ENCODE data around the gene JAK1.

The JAK1 gene

DNA sequence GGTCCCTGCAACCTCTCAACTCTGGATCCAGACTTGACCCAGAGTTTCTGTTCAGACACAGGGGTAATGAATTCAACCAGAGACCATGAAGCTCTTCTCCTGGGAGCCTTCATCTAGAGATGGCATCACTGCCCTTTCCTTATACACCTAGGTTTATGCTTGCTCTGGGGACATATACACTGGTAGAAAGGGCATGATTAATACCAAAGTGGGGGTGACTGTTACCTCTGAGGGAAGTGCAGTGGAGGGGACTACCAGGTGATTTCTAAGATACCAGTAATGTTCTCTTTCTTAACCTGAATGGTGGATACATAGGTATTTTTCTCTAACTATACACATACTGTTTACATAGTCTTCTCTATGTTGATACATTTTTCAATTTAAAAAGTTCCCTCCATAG lies 48.4 kb downstream of the JAK1 start:
- no peak for DNase-seq

DNA sequence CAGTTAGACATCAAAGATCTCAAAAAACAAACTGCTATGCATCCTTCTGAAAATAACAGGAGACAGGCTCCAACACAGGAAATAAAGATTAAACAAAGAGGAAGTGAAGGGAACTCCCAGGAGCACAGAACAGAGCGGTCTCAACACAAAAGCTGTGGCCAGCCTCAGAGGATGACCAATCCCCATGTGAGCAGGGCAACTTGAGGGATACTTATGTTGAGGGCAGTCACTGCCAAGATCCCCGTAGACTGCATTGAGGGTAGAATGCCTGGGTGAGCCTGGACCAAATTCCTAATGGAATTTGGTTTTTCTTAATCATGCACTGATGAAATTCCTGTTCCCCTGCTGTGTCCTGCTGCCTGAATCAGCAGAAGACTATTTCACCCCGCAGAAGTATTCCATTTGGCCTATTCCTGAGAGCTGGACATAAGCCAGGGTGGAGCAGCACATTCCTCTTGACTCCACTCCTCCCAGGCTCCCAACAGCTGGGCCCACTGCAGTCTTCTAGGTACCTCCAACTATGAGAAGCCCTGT lies 49.0 kb downstream of the JAK1 start:
- DNase-seq = no peak

DNA sequence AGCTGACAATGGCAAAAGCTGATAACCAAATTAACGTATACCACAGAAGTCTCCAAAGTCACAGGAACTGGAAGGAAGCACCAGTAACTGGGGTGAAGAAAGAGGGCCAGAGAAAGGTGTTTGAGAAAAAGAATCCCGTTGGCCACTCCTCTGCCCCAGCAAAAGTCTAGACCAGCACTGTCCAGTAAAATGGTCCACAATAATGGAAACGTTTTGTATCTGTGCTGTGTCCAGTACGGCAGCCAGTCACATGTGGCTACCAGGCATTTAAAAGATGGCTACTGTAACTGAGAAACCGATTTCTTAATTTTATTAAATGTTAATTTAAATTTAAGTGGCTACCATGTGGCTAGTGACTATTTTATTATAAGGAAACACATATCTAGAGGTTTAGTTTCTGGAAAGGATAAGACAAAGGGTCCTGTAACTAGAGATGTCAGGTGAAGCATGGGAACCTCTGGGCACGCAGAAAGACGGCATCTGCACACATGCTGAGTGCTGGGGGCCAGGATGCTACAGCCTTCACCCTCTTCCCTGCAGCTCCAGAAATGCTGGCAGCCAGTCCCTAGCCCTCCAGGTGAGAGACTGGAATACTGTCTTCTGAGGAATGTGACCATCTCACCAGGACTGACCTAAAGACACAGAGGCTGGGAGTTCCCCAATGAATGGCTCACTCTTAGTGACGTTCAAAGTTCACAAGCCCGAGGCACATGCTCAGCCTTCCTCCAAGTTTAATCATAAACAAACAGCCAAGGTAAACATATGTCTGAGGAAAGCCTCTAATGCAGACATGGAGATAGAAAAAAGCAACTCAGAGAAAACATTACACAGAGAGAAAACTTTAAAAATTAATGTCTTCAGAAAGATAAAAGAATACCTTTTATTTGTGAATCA lies 50.7 kb downstream of the JAK1 start:
- no peak for DNase-seq

DNA sequence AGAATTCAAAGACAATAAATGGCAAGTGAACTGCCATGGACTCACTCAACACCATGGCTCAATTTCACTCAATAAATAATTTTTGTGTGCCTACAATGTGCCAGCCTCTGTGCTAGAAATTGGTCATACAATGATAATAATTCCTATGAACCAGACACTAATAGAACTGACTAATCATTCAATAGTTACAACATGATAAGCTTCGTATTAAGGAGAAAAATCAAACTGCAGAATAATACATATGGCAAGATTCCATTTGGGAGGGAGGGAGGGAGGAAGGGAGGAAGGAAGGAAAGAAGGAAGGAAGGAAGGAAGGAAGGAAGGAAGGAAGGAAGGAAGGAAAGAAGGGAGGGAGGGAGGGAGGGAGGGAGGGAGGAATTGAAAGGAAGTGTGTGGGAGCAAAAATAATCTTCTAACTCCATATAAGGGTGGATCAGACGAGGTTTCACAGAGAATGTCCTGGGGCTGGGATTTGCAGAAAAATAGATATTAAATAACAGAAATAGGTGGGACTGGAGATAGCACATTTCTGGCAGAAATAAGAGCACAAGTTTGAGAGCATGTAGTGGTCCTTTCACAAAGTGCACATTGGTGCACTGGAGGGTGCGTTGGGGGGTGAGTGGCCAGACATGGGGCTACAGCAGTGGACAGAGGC lies 52.9 kb downstream of the JAK1 start:
- no peak for DNase-seq

DNA sequence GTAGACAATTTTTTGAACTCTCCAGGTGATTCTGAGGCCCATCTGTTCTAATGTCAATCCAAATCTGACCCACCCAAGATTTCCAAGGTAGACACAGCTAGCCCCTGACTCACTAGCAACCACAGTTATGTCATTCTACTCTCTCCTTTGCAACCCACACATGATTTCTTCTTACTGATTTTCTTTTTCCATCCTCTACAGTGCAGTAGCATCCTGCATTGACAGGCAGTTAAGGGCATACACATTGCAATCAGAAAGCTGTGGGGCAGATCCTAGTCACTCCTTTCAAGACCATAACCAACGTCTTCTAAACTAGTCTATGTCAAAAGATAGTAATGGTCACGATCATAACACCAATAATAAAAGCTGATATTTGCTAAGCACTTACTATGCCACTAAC lies 54.2 kb downstream of the JAK1 start:
- peak; percentile 5 for DNase-seq

DNA sequence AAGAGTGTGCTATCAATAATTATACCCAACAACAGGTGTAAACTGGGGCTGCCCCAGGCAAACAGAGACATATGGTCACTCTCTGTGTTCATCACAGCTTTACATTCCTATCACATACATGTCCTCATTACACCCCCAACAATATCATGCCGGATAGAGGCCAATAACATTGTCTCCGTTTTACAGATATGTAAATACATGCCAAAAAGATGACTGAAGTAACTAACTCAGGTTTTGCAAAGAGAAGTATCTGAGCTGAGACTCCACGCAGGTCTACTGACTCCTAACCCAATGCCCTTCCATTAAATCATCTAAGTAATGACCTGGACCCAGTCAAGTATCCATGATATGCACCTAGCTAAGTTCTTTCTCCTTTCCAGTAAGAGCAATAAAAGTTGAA lies 55.0 kb downstream of the JAK1 start:
- DNase-seq = no peak

DNA sequence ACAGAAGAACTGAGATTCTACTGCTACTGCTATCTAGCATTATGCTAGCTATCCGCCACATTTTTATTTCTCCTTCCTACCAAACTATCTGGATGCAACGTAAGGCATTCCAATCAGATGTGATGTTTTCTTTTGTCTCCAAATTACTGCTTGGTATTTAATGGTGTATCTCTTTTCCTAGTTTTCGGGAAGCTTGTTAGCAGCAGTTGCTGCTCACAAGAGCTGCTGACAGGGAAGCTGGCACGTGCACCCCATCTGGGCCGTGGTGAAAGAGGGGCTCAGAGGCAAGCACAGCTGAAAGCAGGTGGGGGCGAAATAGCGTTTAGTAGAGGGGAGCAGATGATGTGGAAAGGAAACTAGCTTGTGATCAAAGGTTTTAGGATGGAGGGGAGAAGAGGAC lies 57.3 kb downstream of the JAK1 start:
- no peak for DNase-seq

DNA sequence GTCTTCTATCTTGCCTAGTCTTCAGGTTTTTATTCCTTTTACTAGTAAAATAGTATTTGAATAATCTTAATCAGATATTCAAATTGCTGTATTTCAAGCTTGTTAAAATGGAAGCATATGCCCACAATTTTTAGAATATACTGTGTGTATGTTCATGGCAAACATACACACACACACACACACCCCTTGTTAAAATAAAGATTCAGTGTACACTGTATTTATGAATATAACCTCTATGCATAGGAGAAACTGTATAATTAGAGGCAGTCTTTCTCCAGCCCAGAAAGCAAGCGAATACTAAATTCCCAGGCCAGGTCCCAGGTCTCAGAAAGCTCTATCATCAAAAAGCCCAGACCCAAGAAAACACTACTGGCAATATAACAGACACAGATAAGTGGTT lies 57.8 kb downstream of the JAK1 start:
- DNase-seq = no peak

DNA sequence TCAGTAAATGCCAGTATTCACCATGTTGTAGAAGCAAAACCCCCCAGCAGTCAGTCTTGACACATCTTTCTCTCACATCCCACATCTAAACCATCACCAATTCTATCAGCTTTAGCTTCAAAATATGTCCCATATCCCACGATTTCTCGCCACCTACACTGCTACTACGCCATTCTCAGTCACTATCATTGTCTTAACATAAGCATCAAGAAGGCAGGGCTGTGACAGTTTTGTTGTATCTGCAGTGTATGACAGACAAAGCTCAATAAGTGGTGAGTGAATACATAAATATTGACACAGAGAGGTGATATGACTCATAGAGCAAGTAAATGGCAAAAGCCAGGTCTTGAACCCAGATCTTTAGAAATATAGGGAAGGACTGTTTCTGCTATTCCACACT lies 59.9 kb downstream of the JAK1 start:
- DNase-seq = peak; percentile 5

DNA sequence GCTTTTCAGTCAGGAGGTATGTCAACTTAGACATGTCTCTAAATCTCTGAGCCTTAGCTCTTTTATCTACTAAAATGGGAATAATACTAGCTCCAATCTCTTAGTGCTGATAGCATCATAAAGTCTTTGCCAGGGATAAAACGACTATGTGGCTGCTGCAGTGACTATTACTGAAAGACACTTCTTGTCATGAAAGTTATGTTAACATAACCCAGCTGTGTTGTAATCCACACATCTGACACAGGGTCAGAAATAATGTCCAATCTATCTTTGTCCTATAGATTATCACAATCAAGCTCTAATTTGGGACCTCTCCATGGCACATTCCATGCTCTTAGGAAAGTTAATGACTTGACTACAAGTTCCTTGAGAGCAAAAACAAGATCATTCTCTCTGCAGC lies 62.8 kb downstream of the JAK1 start:
- no peak for DNase-seq

DNA sequence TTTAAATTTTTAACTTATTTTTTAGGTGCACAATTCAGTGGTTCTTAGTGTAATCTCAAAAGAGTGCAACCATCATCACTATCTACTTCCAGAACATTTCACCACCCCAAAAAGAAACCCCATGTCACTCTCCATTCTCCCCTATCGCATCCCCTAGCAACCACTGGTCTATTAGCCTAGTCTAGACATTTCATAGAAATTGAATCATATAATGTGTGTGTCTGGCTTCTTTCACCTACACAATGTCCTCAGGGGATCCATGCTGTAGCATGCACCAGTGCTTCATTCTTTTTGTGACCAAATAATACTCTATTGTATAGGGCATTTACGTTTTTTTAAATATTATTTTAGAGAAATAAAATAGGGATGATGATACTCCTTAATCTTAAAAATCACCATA lies 64.7 kb downstream of the JAK1 start:
- no peak for DNase-seq

DNA sequence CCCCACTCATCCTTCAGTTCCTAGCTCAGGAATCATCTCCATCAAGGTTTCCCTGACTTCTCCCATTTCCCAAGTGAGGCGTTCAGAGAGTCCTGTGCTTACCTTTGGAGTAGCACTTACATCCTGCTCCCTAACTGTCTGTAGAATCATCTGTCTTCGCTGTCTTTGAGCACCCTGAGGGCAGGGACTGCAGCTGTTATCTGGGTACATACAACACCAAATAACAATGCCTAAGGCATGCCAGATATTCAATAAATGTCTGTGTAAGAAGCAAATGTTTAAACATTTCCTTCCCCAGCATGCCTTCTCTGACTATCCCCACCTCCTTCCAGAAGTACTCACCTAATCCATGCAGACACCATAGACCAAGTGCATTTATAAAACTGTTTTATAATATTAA lies 65.4 kb downstream of the JAK1 start:
- no peak for DNase-seq

DNA sequence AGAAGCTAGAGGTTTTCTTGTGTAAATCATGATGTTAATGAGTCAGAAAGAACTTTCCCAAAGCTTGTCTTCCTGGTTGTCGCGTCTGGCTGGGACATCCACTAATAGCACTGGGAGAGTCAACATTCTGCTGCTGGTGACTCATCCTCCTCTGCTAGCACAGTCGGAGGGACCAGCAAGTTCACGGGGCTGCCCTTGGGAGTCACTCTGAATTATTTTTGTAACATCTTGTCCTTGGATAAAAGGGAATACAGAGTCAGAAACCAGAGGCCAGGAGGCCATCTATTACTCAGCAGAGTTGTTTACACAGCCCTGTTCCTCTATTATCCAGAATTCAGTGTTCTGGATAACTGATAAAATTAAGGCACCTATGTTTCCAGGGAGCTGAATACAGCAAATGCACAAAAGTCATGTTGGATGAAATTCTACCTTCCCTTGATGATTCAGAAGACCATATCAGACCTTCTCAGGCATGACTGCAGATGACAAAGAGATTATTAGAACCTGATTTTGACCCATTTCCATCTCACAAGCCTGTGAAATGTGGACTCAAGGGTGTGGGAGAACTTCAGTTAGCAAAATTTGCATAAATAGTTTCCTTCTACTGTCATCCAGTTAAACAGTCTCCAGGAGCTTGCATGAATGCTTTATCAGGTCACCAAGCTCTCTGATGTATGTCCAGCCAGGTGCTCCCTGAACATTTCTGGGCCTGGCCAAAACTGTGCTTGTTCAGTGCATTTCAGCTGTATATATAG lies 68.1 kb downstream of the JAK1 start:
- DNase-seq = peak; percentile 23

DNA sequence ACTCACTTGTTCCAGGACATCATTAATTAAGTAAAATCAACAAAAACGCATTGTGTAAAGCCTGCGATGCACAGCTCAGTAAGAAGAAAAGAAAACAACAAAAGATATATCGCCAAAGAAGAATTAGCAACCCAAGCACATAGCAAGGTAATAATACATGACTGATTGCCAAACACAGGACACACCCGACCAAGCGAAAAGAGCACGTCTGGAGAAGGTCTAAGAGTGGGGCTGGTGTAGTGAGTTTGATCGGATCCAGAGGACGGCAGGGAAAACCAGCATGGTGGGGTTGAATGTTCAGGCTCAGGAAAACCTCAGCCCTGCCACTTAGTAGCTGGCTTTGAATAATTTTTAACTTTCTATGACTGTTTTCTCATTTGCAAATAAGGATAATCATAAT lies 69.8 kb downstream of the JAK1 start:
- no peak for DNase-seq

DNA sequence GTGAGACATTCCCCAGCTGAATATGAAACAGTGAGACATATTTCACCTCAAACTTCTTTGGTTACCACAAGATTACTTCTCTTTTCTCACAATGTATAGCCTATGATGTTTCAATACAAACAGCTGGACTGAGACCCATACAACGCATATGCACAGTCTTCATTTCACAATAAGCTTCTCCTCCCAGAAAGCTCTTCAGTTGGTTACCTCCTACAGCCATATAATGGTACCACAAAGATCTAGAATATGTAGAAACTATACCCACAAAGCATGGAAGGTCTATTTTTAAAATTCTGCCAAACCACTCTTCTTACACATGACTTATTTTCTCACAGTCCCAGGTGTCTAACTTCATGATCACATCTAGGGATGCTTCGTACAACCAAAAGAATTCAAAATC lies 70.8 kb downstream of the JAK1 start:
- DNase-seq = peak; percentile 26

DNA sequence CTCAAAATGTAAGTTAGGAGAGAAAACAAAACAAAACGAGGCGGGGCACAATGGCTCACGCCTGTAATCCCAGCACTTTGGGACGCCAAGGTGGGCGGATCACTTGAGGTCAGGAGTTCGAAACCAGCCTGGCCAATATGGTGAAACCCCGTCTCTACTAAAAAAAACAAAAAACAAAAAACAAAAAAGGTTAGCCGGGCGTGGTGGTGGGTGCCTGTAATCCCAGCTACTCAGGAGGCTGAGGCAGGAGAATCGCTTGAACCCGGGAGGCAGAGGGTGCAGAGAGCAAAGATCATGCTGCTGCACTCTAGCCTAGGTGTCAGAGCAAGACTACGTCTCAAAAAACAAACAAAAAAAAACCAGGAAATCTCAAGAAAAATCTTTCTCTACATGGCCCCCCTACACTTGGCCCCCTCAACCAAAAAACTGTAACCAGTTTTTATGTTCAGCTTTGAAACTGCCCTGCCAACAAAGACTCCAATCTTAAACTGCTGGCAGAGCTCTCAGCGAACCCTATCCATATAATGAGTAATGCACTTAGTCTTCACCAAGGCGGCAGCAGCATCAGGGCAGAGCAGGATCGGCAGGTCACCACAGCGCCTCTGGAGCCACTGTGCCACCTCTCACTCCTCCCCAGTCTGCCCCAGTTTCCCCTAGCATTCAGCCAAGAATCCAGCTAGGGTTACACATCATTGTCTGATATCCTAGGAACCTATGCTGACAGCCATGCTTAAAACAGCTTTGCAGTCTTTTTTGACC lies 71.7 kb downstream of the JAK1 start:
- DNase-seq = no peak

DNA sequence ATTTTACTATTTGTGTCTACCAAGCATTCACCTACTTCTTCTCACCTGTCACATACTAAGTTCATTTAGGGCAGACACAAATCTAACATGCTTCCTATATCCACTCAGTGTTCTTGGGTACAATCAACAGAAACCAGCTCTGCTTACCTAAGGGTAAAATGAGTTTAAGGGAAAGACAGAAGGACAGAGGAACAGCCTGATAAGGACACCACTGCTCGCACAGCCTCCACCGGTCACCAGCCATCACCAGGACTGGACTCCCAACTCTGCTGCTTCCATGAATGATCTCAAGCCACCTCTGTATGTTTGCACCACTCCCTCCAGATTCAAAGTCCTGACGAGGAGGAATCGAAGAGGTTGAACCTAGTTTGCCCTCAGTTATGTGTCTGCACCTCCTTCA lies 72.4 kb downstream of the JAK1 start:
- DNase-seq = no peak

DNA sequence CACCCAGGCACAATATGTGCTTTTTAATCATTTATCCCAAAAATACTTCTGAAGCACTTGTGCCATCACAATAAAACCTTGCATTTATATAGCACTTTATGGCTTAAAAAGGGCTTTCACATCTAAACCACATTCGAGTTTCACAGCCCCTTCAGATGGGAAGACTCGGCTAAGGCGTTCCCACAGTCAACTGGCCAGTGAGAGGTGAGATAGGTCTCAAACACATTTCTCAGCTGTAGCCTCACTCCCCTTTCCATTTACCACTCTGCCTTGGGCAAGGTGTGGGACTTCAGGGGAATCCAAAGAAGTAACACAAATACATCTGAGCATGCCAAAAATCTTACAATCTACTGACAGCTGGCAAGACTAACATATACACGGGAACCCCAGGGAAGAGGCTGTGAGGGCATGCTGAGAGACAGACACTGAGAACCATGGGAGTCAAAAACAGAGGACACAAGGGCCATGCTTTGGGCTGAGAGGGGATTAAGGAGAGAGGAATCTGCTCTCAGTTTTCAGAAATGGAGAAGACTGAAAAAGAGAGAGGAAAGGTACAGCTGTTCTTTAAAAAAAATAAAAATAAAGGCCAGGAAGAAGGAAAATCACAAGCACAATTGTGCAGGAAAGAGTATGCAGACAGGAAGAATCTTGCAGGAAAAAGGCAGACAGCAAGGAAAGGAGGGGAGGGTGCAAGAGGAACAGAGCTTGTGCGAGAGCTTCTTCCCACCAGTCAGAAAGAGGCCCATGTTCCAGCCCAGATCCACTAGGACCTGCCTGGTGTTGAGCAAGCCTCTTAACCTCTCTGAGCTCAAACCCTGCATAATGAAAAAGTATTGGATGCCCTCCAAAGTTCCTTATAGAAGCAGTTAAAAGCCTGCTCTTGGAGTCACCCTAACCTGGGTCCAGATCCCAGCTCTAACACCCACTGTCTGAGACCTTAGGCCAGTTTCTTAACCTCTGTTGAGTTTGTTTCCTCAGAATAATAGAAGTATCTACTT lies 73.5 kb downstream of the JAK1 start:
- no peak for DNase-seq

DNA sequence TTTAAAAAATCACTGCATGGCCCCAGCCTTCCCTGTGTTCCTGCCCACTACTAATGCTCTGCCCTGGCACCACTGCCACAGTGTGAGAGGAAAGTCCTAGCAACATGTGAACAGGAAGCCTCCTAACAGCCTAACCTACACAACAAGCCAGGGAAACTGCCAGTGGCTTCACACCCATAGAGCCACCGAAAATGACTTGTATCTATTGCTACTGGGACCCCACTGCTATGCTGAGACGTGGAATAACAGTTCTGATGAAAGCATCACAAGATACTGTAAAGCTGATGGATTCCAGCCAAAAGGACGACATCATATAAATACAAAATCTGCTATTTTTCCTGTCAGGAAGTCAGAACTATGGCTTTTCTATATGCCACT lies 74.9 kb downstream of the JAK1 start:
- peak; percentile 31 for DNase-seq

DNA sequence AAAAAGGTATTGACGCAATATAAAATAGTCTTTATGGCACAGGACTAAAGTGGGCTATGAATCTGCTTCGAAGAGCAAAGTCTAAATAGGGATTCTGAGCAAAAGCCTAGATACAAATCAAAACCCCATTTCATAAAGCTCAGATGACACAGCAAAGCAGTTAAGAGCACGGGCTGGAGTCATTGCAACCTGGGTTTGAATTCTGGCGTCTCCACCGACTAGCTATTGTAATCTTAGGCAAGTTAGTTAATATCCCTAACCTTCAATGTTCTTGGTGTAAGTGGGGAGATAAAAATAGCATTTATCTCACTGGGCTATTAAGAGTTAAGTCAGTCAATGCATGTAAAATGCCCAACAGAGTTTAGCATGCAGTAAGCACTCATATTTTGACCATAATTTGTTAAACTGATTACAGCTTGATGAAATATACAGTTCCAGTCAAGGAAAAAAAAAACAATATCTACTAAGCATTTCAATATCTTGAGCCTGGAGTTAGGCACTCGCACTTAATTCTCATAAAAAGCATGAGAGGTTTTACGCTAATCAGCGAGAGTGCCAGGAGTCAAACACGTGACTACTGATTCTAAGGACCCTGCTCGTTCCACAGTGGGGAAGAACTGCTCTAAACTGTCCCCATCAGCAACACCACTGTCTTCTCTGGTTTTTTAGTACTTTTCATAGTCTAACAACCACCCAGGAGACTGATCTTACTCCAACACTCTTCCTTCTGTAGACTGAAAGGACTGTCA lies 75.5 kb downstream of the JAK1 start:
- DNase-seq = no peak

DNA sequence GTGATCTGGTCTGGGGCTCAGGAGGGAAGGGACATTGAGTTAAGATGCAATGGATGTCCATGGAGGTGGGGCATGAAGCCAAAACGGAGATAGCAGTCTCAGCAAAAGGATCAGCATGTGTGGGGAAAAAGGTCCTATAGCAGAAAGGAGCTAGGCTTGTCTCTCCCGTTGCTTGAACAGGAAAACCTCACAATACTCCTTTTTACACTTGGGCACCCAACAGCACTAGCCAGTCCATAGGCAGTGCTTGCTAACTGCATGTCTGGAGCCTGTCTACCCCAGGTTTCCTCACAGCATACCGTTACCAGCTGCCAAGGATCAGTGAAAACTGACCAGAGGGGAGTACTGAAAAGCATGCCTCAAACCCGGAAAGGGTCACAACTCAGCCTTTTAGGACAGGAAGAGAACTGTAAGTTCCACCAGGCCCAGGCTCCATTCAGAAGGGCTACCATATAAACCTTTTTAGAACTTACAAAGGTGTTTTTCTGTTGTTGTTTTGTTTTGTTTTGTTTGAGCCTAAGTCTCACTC lies 78.6 kb downstream of the JAK1 start:
- DNase-seq = no peak

All from activated CD4-positive, alpha-beta T cell treated with anti-CD3 and anti-CD28 coated beads, Interleukin-2, amount 50 U/mL, for 16 hours (primary cell).